H9 (cell line): ENCODE data around the gene GPR160. TPM values are rescaled to one million over a fixed set of nuclear protein-coding genes. Genes with fewer than 3 reads are reported as not detected.

ENCODE experiments used
- DNase-seq: peaks from one replicate; pipeline ENCODE4 v3.0.0-alpha.2; 2017
- H2AFZ ChIP-seq: one replicate; pipeline ENCODE4 v1.6.1; 2013; ENCODE audit warnings: mild to moderate bottlenecking, low read length, control low read depth, moderate library complexity
- H2AK5ac ChIP-seq: 2 replicates; pipeline ENCODE4 v1.6.1; 2013; ENCODE audit warnings: low read length, control low read depth, mixed read lengths; ENCODE audit not compliant: insufficient read length
- H2BK120ac ChIP-seq: one replicate; pipeline ENCODE4 v1.6.1; 2013; ENCODE audit warnings: low read depth, mild to moderate bottlenecking, low read length, control low read depth, inconsistent platforms; ENCODE audit not compliant: poor library complexity, severe bottlenecking
- H2BK12ac ChIP-seq: 2 replicates; pipeline ENCODE4 v1.6.1; 2013; ENCODE audit warnings: low read length, control low read depth, mixed read lengths, low read depth; ENCODE audit not compliant: insufficient read length
- H2BK15ac ChIP-seq: 2 replicates; pipeline ENCODE4 v1.6.1; 2013; ENCODE audit warnings: low read depth, low read length, control low read depth
- H2BK20ac ChIP-seq: one replicate; pipeline ENCODE4 v1.6.1; 2013; ENCODE audit warnings: low read depth, mild to moderate bottlenecking, low read length, control low read depth, inconsistent platforms; ENCODE audit not compliant: poor library complexity, severe bottlenecking
- H2BK5ac ChIP-seq: 2 replicates; pipeline ENCODE4 v1.6.1; 2013; ENCODE audit warnings: low read length, control low read depth, mixed read lengths; ENCODE audit not compliant: insufficient read length
- H3K14ac ChIP-seq: 2 replicates; pipeline ENCODE4 v1.6.1; 2013; ENCODE audit warnings: low read length, control low read depth; ENCODE audit not compliant: insufficient read depth
- H3K18ac ChIP-seq: 2 replicates; pipeline ENCODE4 v1.6.1; 2013; ENCODE audit warnings: low read depth, mild to moderate bottlenecking, mixed read lengths, low read length, control low read depth; ENCODE audit not compliant: insufficient read length
- H3K23ac ChIP-seq: 2 replicates; pipeline ENCODE4 v1.6.1; 2013; ENCODE audit warnings: low read length, control low read depth, mixed read lengths, low read depth; ENCODE audit not compliant: insufficient read length
- H3K23me2 ChIP-seq: 2 replicates; pipeline ENCODE4 v1.6.1; 2013; ENCODE audit warnings: low read depth, mild to moderate bottlenecking, mixed read lengths, low read length, control low read depth; ENCODE audit not compliant: insufficient read length, poor library complexity, severe bottlenecking
- H3K27ac ChIP-seq: 2 replicates; pipeline ENCODE4 v1.5.1; 2013; ENCODE audit warnings: low read length, control low read depth, mixed read lengths, low read depth; ENCODE audit not compliant: insufficient read length
- H3K27me3 ChIP-seq: 2 replicates; pipeline ENCODE4 v1.6.1; 2013; ENCODE audit warnings: low read length, control low read depth, inconsistent platforms; ENCODE audit not compliant: insufficient read depth
- H3K4ac ChIP-seq: 2 replicates; pipeline ENCODE4 v1.6.1; 2013; ENCODE audit warnings: low read depth, mild to moderate bottlenecking, control low read depth, inconsistent platforms, low read length, moderate library complexity
- H3K4me1 ChIP-seq: 2 replicates; pipeline ENCODE4 v1.6.1; 2013; ENCODE audit warnings: low read length, control low read depth, inconsistent platforms; ENCODE audit not compliant: insufficient read depth
- H3K4me2 ChIP-seq: 2 replicates; pipeline ENCODE4 v1.6.1; 2013; ENCODE audit warnings: low read length, control low read depth, mixed read lengths; ENCODE audit not compliant: insufficient read length, insufficient read depth
- H3K56ac ChIP-seq: 2 replicates; pipeline ENCODE4 v1.6.1; 2013; ENCODE audit warnings: low read depth, mild to moderate bottlenecking, mixed read lengths, low read length, control low read depth; ENCODE audit not compliant: insufficient read length
- H3K79me1 ChIP-seq: 2 replicates; pipeline ENCODE4 v1.6.1; 2013; ENCODE audit warnings: low read depth, mild to moderate bottlenecking, moderate library complexity, low read length, control low read depth, inconsistent platforms; ENCODE audit not compliant: insufficient read depth, poor library complexity, severe bottlenecking
- H3K79me2 ChIP-seq: 2 replicates; pipeline ENCODE4 v1.6.1; 2013; ENCODE audit warnings: low read length, control low read depth, inconsistent platforms; ENCODE audit not compliant: insufficient read depth
- H3K9ac ChIP-seq: 2 replicates; pipeline ENCODE4 v1.6.1; 2013; ENCODE audit warnings: low read length, control low read depth, mixed read lengths; ENCODE audit not compliant: insufficient read length; ENCODE audit errors: extremely low read depth
- H3K9me3 ChIP-seq: one replicate; pipeline ENCODE4 v1.6.1; 2013; ENCODE audit warnings: low read depth, low read length, inconsistent platforms; ENCODE audit not compliant: control insufficient read depth
- H3T11ph ChIP-seq: one replicate; pipeline ENCODE4 v1.6.1; 2013; ENCODE audit warnings: mild to moderate bottlenecking, low read length, control low read depth, inconsistent platforms
- H4K20me1 ChIP-seq: one replicate; pipeline ENCODE4 v1.6.1; 2013; ENCODE audit not compliant: control insufficient read depth, insufficient read length, insufficient read depth
- H4K5ac ChIP-seq: 2 replicates; pipeline ENCODE4 v1.6.1; 2013; ENCODE audit warnings: low read depth, mild to moderate bottlenecking, mixed read lengths, low read length, control low read depth; ENCODE audit not compliant: insufficient read length
- H4K8ac ChIP-seq: replicated peaks from 2 replicates; pipeline ENCODE4 v1.6.1; 2013; ENCODE audit warnings: low read length, control low read depth, mixed read lengths, low read depth; ENCODE audit not compliant: insufficient read length
- H4K91ac ChIP-seq: 2 replicates; pipeline ENCODE4 v1.6.1; 2013; ENCODE audit warnings: low read depth, mild to moderate bottlenecking, moderate library complexity, mixed read lengths, low read length, control low read depth; ENCODE audit not compliant: insufficient read length
- H3K27ac Mint-ChIP-seq, 3 experiments: 2 replicates in 2 of 3; 3 replicates in 1 of 3; pipeline ENCODE4 v1.8.0; 2020 to 2021; ENCODE audit warnings: mixed read lengths in 3 of 3, mild to moderate bottlenecking in 1 of 3, moderate library complexity in 1 of 3
- H3K27me3 Mint-ChIP-seq: 2 replicates; pipeline ENCODE4 v1.8.0; 2021; ENCODE audit warnings: low read depth, mild to moderate bottlenecking, moderate library complexity, mixed read lengths
- H3K36me3 Mint-ChIP-seq, 3 experiments: 2 replicates in 2 of 3; 3 replicates in 1 of 3; pipeline ENCODE4 v1.8.0; 2020 to 2021; ENCODE audit warnings: low read depth in 3 of 3, mixed read lengths in 3 of 3; ENCODE audit not compliant: insufficient read depth in 1 of 3
- H3K4me1 Mint-ChIP-seq, 2 experiments: 2 replicates each; pipeline ENCODE4 v1.8.0; 2020; ENCODE audit warnings: mixed read lengths in 2 of 2
- H3K4me3 Mint-ChIP-seq, 2 experiments: 2 replicates in 1 of 2; 3 replicates in 1 of 2; pipeline ENCODE4 v1.8.0; 2020 to 2021; ENCODE audit warnings: mild to moderate bottlenecking in 2 of 2, mixed read lengths in 2 of 2, moderate library complexity in 1 of 2
- H3K9me3 Mint-ChIP-seq, 2 experiments: 2 replicates in 1 of 2; 3 replicates in 1 of 2; pipeline ENCODE4 v1.8.0; 2020; ENCODE audit warnings: mild to moderate bottlenecking in 2 of 2, mixed read lengths in 2 of 2, moderate library complexity in 1 of 2
- CTCF ChIP-seq: fragments of 200-600 bp; sonication (generic); conservative IDR thresholded peaks from 3 replicates; pipeline ENCODE4 v1.8.0; 2021; ENCODE audit warnings: antibody characterized with exemption, mild to moderate bottlenecking
- WGBS: extraction: QIAGEN DNeasy Blood & Tissue Kit; methylation state at CpG from one replicate; pipeline ENCODE4 v1.1.7; 2013; ENCODE audit warnings: missing lambda C conversion rate, low lambda C conversion rate, mixed read lengths; ENCODE audit not compliant: insufficient read length; ENCODE audit errors: extremely low coverage; 5-methylcytosine and 5-hydroxymethylcytosine counted together
- total RNA-seq: library from RNA; stranded (reverse); gene quantifications from 2 replicates; pipeline ENCODE4 v1.2.1, GENCODE V29; 2021

Gene GPR160
- total RNA-seq, 1 experiment from 2014 or later = 14.1 TPM

DNA sequence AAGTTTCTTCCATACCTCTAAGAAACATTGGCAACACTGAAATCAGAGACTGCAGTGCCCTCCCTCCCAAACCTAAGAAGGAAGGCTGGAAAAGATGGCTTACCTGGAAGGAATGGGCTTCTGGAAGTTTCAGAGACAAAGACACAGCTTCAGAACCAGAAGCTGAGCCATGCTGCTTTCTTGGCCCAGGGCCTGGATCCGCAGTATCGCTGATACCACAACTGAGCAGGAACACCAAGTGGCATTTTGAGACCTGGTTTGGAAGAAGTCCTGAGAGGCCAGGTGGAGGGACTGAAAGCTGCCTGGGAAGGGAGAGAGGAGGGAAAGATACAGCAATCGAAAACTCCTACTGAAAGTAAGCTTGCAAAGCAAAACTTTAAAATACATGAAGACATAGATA lies 19.8 kb downstream of the GPR160 start:
- H3K27ac ChIP-seq = no peak overlapping the region
- no peak overlapping the region for H4K8ac ChIP-seq
- no peak overlapping the region for H3K4ac ChIP-seq
- H3K27me3 ChIP-seq = no peaks in the 10 kb centered on the region
- WGBS = no CpG with 5 or more reads among the region's 3 CpGs
- peaks cover 0 to 3% of the 10 kb centered on the region in 2 experiments; a peak in 1 of 5 replicates for H3K9me3 Mint-ChIP-seq
- H3K18ac ChIP-seq = peak overlapping the region; percentile 7
- H3K4me1 Mint-ChIP-seq = peaks cover 35 to 43% of the 10 kb centered on the region in 2 experiments
- H3K56ac ChIP-seq = no peak overlapping the region
- no peak overlapping the region for H3K4me3 Mint-ChIP-seq
- no peak overlapping the region for H3K4me2 ChIP-seq
- H3K27ac Mint-ChIP-seq = peak overlapping the region; percentile 10 to 79 (median 78); a peak in 6 of 7 replicates
- no peak overlapping the region for H2BK12ac ChIP-seq
- H2AK5ac ChIP-seq = no peak overlapping the region
- H3K14ac ChIP-seq = no peak overlapping the region
- H2BK15ac ChIP-seq = no peak overlapping the region
- no peak overlapping the region for H4K5ac ChIP-seq
- H3K36me3 Mint-ChIP-seq = peaks cover 1 to 9% (median 6%) of the 10 kb centered on the region in 3 experiments; a peak in 6 of 7 replicates
- no peaks in the 10 kb centered on the region for H3K79me2 ChIP-seq
- no peak overlapping the region for H4K91ac ChIP-seq
- no peaks in the 10 kb centered on the region for H4K20me1 ChIP-seq
- H3K27me3 Mint-ChIP-seq = no peaks in the 10 kb centered on the region
- H2BK20ac ChIP-seq = no peak overlapping the region
- H2AFZ ChIP-seq = no peak overlapping the region
- no peak overlapping the region for H2BK120ac ChIP-seq
- no peak overlapping the region for H2BK5ac ChIP-seq
- H3K23me2 ChIP-seq = no peaks in the 10 kb centered on the region
- no peak overlapping the region for H3K9ac ChIP-seq
- TF ChIP-seq CTCF = no peak
- H3K4me1 ChIP-seq = peaks cover 13% of the 10 kb centered on the region; the same call in 1 of the 2 replicates
- no peak overlapping the region for H3K23ac ChIP-seq
- no peaks in the 10 kb centered on the region for H3K9me3 ChIP-seq
- H3K79me1 ChIP-seq = no peaks in the 10 kb centered on the region
- no peak for DNase-seq
- no peak overlapping the region for H3T11ph ChIP-seq
